HG02981 (cell line): ENCODE measurements around the gene SMOC1.

Source experiments
- ATAC-seq: cut with Tn5 transposase; IDR thresholded peaks from one replicate; pipeline ENCODE4 v1.9.1; 2021; ENCODE audit warnings: mild to moderate bottlenecking, moderate library complexity; ENCODE audit not compliant: unreplicated experiment

Gene SMOC1

DNA sequence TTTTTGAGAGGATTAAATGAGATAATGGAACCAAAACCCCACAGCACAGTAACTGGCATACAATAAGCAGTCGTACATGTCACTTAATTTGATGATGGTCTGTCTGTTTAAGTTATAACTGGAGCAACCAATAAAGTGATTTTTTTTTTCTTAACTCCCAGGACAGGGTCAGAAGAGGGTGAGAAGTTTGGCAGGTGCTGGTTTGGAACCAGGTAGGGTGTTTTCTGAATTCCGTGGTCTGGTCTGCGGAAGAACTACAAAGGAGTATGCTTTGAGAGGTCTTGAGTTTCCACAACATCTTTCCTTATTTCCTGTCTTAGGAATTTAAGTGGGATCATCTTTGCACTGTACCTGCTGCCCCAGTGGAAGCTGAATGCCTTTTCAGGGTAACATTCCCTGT is 197.8 kb downstream of the SMOC1 start:
- no peak for ATAC-seq

DNA sequence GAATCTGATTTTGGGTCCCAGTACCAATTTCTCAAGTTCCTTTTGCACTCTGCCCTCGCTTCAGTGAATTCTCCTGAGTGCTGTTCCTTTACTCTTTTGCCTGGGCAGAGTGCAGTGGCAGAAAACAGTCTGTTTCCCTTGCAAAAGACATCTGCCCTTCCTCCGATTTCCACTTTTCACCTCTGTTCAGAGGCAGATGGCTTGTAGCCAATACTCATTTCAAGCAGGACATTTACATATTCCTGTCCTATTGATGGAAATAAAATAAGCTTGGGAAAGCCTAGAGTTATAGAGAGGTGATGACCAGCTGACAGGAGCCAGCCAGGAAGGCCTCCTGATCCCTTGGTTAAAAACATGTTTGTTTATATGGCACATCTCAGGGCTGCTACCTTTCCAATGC is 198.5 kb downstream of the SMOC1 start:
- ATAC-seq = no peak

GRCh38 chr14:70078329-70078728 is 199.1 kb downstream of the SMOC1 start:
- ATAC-seq = no peak

GRCh38 chr14:70080076-70080475 is 200.9 kb downstream of the SMOC1 start:
- ATAC-seq = no peak
